Left kidney (tissue), 2 donors: ENCODE measurements around the gene AP3S1. TPM values are rescaled to one million over a fixed set of nuclear protein-coding genes. Genes with fewer than 3 reads are reported as not detected.

Experiments used
- DNase-seq: peaks from one replicate; pipeline ENCODE4 v3.0.0-alpha.2; 2013
- polyA plus RNA-seq: library from polyadenylated mRNA; unstranded; fragments of 120-200 nt; gene quantifications from one replicate; pipeline ENCODE4 v1.2.1, GENCODE V29; 2013; ENCODE audit not compliant: insufficient read length

Gene AP3S1
- polyA plus RNA-seq, 1 donor: 127 TPM

GRCh38 chr5:115936031-115936430, 94.3 kb downstream of the AP3S1 start:
- DNase-seq: no peak

- no peak for DNase-seq
These were observed 97.3 kb downstream of the AP3S1 start for GRCh38 chr5:115939059-115939458.

GRCh38 chr5:115940080-115940810, 98.5 kb downstream of the AP3S1 start:
- DNase-seq: no peak

- no peak for DNase-seq
These were observed 99.4 kb downstream of the AP3S1 start for GRCh38 chr5:115941051-115941675.

GRCh38 chr5:115944501-115944900, 102.8 kb downstream of the AP3S1 start:
- no peak for DNase-seq

GRCh38 chr5:115946655-115947054, 104.9 kb downstream of the AP3S1 start:
- DNase-seq: no peak

GRCh38 chr5:115947260-115947659, 105.5 kb downstream of the AP3S1 start:
- DNase-seq: no peak

- no peak for DNase-seq
These were observed 106.4 kb downstream of the AP3S1 start for GRCh38 chr5:115948091-115948534.

GRCh38 chr5:115949096-115949495, 107.4 kb downstream of the AP3S1 start:
- no peak for DNase-seq

- no peak for DNase-seq
These were observed 110.9 kb downstream of the AP3S1 start for GRCh38 chr5:115952588-115952987.

- no peak for DNase-seq
These were observed 112.4 kb downstream of the AP3S1 start for GRCh38 chr5:115954144-115954543.

- DNase-seq: no peak
These were observed 115.2 kb downstream of the AP3S1 start for GRCh38 chr5:115956957-115957356.

- DNase-seq: no peak
These were observed 119.9 kb downstream of the AP3S1 start for GRCh38 chr5:115961381-115962238.

GRCh38 chr5:115962239-115962564, 120.5 kb downstream of the AP3S1 start, which contains the start of gene LVRN:
TSS of gene LVRN (plus strand) at chr5:115962475. CDS start at chr5:115962618, 143 bp downstream.
- no peak for DNase-seq

- DNase-seq: no peak
These were observed 121.0 kb downstream of the AP3S1 start for GRCh38 chr5:115962565-115963402.

- no peak for DNase-seq
These were observed 121.8 kb downstream of the AP3S1 start for GRCh38 chr5:115963566-115963965.

Other genes with a start within 250 kb of the AP3S1 start
- gene TICAM2, start 239.5 kb upstream of the AP3S1 start, polyA plus RNA-seq: 2.1 TPM
- 98.9 TPM for gene TMED7, start 215.9 kb upstream of the AP3S1 start, polyA plus RNA-seq
- 22.9 TPM for gene CDO1, start 25.3 kb upstream of the AP3S1 start, polyA plus RNA-seq
- 70.1 TPM for gene ATG12, start 370 bp upstream of the AP3S1 start, polyA plus RNA-seq
- gene LVRN, start 120.5 kb downstream of the AP3S1 start, polyA plus RNA-seq: 3.0 TPM
- gene ARL14EPL, start 190.5 kb downstream of the AP3S1 start, polyA plus RNA-seq: not detected
- 64.4 TPM for gene COMMD10, start 243.1 kb downstream of the AP3S1 start, polyA plus RNA-seq